ENCODE results near the gene POLR2C. TPM values are rescaled to one million over a fixed set of nuclear protein-coding genes. Genes with fewer than 3 reads are reported as not detected.

The POLR2C gene
- total RNA-seq: 68.5 and 69.6 TPM in 2 replicates
- long read RNA-seq, transcript POLR2C-201 (9 exons, 2,057 nt): major isoform, 296 of 331 reads
- long read RNA-seq, partial matches to known transcripts: 2 of 331 reads
- long read RNA-seq, other reads (novel, unspliced or antisense): 25 of 331 reads

- Mint-ChIP-seq H3K36me3 (ENCODE audit: insufficient read depth) (peaks cover 18% of the 10 kb centered on the region), H3K4me1 (ENCODE audit: low read depth) (peaks cover 7% of the 10 kb centered on the region), H3K9me3 (ENCODE audit: low read depth) (no peaks in the 10 kb centered on the region), H3K27me3 (no peaks in the 10 kb centered on the region), H3K27ac (peak within 1 kb of the TSS; percentile 98), H3K4me3 (ENCODE audit: low read depth) (peak within 1 kb of the TSS; percentile 100)
- peak; percentile 89 for DNase-seq (ENCODE audit: low spot score, unreplicated experiment)
- TF ChIP-seq CTCF (IDR thresholded peaks at IDR 0.05; ENCODE audit: unreplicated experiment): peak; percentile 96
These were observed at the start of gene POLR2C for GRCh38 chr16:57462209-57462977. POLR2C (plus strand) TSS chr16:57462679; CDS start chr16:57462725, 46 bp downstream.

- no peak overlapping the region for H3K27ac Mint-ChIP-seq
- no peaks in the 10 kb centered on the region for H3K36me3 Mint-ChIP-seq (ENCODE audit: insufficient read depth)
- peaks cover 14% of the 10 kb centered on the region for H3K27me3 Mint-ChIP-seq
- H3K4me3 Mint-ChIP-seq (ENCODE audit: low read depth): no peak overlapping the region
- no peaks in the 10 kb centered on the region for H3K9me3 Mint-ChIP-seq (ENCODE audit: low read depth)
- H3K4me1 Mint-ChIP-seq (ENCODE audit: low read depth): peaks cover 8% of the 10 kb centered on the region
- no peak for TF ChIP-seq CTCF (IDR thresholded peaks at IDR 0.05; ENCODE audit: unreplicated experiment)
- DNase-seq (ENCODE audit: low spot score, unreplicated experiment): no peak
These were observed 49.2 kb upstream of the POLR2C start for GRCh38 chr16:57413301-57413730.

- H3K36me3 Mint-ChIP-seq (ENCODE audit: insufficient read depth): no peaks in the 10 kb centered on the region
- H3K4me3 Mint-ChIP-seq (ENCODE audit: low read depth): no peak overlapping the region
- peaks cover 11% of the 10 kb centered on the region for H3K4me1 Mint-ChIP-seq (ENCODE audit: low read depth)
- H3K27me3 Mint-ChIP-seq: peaks cover 14% of the 10 kb centered on the region
- TF ChIP-seq CTCF (IDR thresholded peaks at IDR 0.05; ENCODE audit: unreplicated experiment): no peak
- no peaks in the 10 kb centered on the region for H3K9me3 Mint-ChIP-seq (ENCODE audit: low read depth)
- no peak for DNase-seq (ENCODE audit: low spot score, unreplicated experiment)
- H3K27ac Mint-ChIP-seq: no peak overlapping the region
These were observed 48.7 kb upstream of the POLR2C start for GRCh38 chr16:57413733-57414132.

GRCh38 chr16:57416084-57416483 lies 46.4 kb upstream of the POLR2C start:
- H3K27me3 Mint-ChIP-seq: peaks cover 3% of the 10 kb centered on the region
- DNase-seq (ENCODE audit: low spot score, unreplicated experiment): no peak
- no peak overlapping the region for H3K27ac Mint-ChIP-seq
- H3K36me3 Mint-ChIP-seq (ENCODE audit: insufficient read depth): no peaks in the 10 kb centered on the region
- TF ChIP-seq CTCF (IDR thresholded peaks at IDR 0.05; ENCODE audit: unreplicated experiment): no peak
- H3K4me3 Mint-ChIP-seq (ENCODE audit: low read depth): no peak overlapping the region
- peaks cover 11% of the 10 kb centered on the region for H3K4me1 Mint-ChIP-seq (ENCODE audit: low read depth)
- no peaks in the 10 kb centered on the region for H3K9me3 Mint-ChIP-seq (ENCODE audit: low read depth)

- Mint-ChIP-seq H3K4me1 (ENCODE audit: low read depth) (peaks cover 11% of the 10 kb centered on the region), H3K9me3 (ENCODE audit: low read depth) (no peaks in the 10 kb centered on the region), H3K27me3 (no peaks in the 10 kb centered on the region), H3K36me3 (ENCODE audit: insufficient read depth) (no peaks in the 10 kb centered on the region), H3K4me3 (ENCODE audit: low read depth) (no peak overlapping the region), H3K27ac (no peak overlapping the region)
- no peak for TF ChIP-seq CTCF (IDR thresholded peaks at IDR 0.05; ENCODE audit: unreplicated experiment)
- DNase-seq (ENCODE audit: low spot score, unreplicated experiment): no peak
These were observed 43.0 kb upstream of the POLR2C start for GRCh38 chr16:57419506-57419905.

Measured in progenitor cell of endocrine pancreas (in vitro differentiated cells).